ENCODE measurements around the gene USP43. TPM values are rescaled to one million over a fixed set of nuclear protein-coding genes. Genes with fewer than 3 reads are reported as not detected.

Gene USP43
- total RNA-seq, 1 donor from 2014 or later, result 0.90 TPM

- H3K27ac Mint-ChIP-seq (ENCODE audit: unreplicated experiment), result no peak overlapping the region
Measured at GRCh38 chr17:9693755-9694154, 48.4 kb downstream of the USP43 start.

GRCh38 chr17:9696279-9697044 lies 51.1 kb downstream of the USP43 start:
- no peak overlapping the region for H3K4me3 Mint-ChIP-seq (ENCODE audit: unreplicated experiment)
- no peak for DNase-seq (ENCODE audit: low spot score)
- H3K27ac Mint-ChIP-seq (ENCODE audit: unreplicated experiment), result no peak overlapping the region
- H3K27me3 Mint-ChIP-seq (ENCODE audit: unreplicated experiment), result peaks cover 3% of the 10 kb centered on the region
- H3K9me3 Mint-ChIP-seq (ENCODE audit: unreplicated experiment), result no peaks in the 10 kb centered on the region
- TF ChIP-seq, protein P1, sequence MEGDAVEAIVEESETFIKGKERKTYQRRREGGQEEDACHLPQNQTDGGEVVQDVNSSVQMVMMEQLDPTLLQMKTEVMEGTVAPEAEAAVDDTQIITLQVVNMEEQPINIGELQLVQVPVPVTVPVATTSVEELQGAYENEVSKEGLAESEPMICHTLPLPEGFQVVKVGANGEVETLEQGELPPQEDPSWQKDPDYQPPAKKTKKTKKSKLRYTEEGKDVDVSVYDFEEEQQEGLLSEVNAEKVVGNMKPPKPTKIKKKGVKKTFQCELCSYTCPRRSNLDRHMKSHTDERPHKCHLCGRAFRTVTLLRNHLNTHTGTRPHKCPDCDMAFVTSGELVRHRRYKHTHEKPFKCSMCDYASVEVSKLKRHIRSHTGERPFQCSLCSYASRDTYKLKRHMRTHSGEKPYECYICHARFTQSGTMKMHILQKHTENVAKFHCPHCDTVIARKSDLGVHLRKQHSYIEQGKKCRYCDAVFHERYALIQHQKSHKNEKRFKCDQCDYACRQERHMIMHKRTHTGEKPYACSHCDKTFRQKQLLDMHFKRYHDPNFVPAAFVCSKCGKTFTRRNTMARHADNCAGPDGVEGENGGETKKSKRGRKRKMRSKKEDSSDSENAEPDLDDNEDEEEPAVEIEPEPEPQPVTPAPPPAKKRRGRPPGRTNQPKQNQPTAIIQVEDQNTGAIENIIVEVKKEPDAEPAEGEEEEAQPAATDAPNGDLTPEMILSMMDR (IDR thresholded peaks at IDR 0.05; ENCODE audit: unreplicated experiment), result no peak
- H3K36me3 Mint-ChIP-seq (ENCODE audit: low read depth, unreplicated experiment), result no peaks in the 10 kb centered on the region
- H3K4me1 Mint-ChIP-seq (ENCODE audit: unreplicated experiment), result no peaks in the 10 kb centered on the region

More at GRCh38 chr17:9693755-9694154, 48.4 kb downstream of the USP43 start:
- TF ChIP-seq, protein P1 (IDR thresholded peaks at IDR 0.05; ENCODE audit: unreplicated experiment), result no peak
- Mint-ChIP-seq H3K9me3 (ENCODE audit: unreplicated experiment) (no peaks in the 10 kb centered on the region), H3K4me3 (ENCODE audit: unreplicated experiment) (no peak overlapping the region), H3K27me3 (ENCODE audit: unreplicated experiment) (peaks cover 3% of the 10 kb centered on the region), H3K36me3 (ENCODE audit: low read depth, unreplicated experiment) (no peaks in the 10 kb centered on the region), H3K4me1 (ENCODE audit: unreplicated experiment) (no peaks in the 10 kb centered on the region)
- DNase-seq (ENCODE audit: low spot score), result no peak

DNA sequence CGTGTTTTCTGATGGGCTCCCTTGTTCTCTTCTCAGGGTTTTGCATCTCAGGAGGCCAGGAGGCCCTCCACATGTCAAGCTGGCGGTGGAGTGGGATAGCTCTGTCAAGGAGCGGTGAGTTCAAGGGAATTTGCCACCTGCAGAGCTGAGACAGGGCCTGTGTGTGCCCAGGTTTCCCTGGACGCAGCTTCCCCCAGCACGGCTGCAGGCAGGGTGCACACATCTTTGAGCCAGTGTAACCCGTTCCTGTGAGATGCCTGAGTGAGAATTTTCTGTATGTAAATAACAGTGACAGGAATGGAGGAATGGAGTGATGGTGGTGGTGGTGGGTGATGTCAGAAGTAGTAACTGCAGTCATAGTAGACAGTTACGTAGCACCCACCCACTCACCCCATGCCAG lies 54.8 kb downstream of the USP43 start:
- Mint-ChIP-seq H3K9me3 (ENCODE audit: unreplicated experiment) (no peaks in the 10 kb centered on the region), H3K36me3 (ENCODE audit: low read depth, unreplicated experiment) (no peaks in the 10 kb centered on the region), H3K27ac (ENCODE audit: unreplicated experiment) (no peak overlapping the region), H3K4me1 (ENCODE audit: unreplicated experiment) (no peaks in the 10 kb centered on the region), H3K4me3 (ENCODE audit: unreplicated experiment) (no peak overlapping the region), H3K27me3 (ENCODE audit: unreplicated experiment) (peaks cover 4% of the 10 kb centered on the region)
- TF ChIP-seq, protein P1 (IDR thresholded peaks at IDR 0.05; ENCODE audit: unreplicated experiment), result no peak
- no peak for DNase-seq (ENCODE audit: low spot score)

DNA sequence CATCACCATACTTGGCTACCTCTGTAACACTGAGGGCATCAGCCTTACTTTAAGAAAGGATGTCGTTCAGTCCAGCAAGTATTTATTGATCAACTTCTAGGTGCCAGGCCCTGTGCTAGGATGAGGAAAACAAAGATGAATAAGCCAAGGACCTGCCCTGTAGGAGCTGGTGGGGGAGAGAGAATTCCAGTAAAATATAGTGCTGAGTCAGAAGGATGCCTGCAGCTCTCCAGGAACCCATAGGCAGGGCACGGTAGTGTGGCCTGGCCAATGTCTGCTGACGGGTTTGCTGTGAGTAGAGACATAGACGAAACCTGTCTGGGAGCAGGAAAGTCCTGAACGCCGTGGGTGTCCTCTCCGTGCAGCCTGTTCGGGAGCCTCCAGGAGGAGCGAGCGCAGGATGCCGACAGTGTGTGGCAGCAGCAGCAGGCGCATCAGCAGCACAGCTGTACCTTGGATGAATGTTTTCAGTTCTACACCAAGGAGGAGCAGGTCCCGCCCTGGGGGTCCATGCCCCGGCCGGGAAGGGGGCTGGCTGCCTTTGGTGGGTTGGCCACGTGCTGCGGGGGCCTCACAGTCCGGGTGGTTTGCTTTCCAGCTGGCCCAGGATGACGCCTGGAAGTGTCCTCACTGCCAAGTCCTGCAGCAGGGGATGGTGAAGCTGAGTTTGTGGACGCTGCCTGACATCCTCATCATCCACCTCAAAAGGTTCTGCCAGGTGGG lies 55.6 kb downstream of the USP43 start:
- Mint-ChIP-seq H3K36me3 (ENCODE audit: low read depth, unreplicated experiment) (no peaks in the 10 kb centered on the region), H3K9me3 (ENCODE audit: unreplicated experiment) (no peaks in the 10 kb centered on the region), H3K4me1 (ENCODE audit: unreplicated experiment) (no peaks in the 10 kb centered on the region), H3K4me3 (ENCODE audit: unreplicated experiment) (no peak overlapping the region), H3K27me3 (ENCODE audit: unreplicated experiment) (peaks cover 1% of the 10 kb centered on the region), H3K27ac (ENCODE audit: unreplicated experiment) (no peak overlapping the region)
- TF ChIP-seq, protein P1 (IDR thresholded peaks at IDR 0.05; ENCODE audit: unreplicated experiment), result no peak
- no peak for DNase-seq (ENCODE audit: low spot score)

DNA sequence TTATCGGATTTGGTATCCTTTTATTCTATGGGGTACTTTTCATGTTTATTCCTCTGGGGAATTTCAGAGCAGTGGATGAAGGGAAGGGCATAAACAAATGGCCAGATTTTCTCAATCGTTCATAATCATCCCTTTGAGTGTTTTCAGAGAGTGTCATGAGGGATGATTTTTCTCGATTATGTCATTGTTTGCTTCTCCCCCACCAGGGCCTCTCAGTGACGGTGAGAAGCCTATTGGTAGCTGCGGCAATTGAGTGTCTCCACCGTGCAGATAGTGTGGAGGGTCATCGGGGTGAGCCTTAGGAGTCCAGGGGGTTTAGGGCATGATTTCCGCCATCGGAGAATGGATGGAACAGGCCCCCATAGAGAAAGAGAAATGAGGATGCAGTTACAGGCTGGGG lies 57.2 kb downstream of the USP43 start:
- no peak overlapping the region for H3K27ac Mint-ChIP-seq (ENCODE audit: unreplicated experiment)
- no peaks in the 10 kb centered on the region for H3K4me1 Mint-ChIP-seq (ENCODE audit: unreplicated experiment)
- no peaks in the 10 kb centered on the region for H3K36me3 Mint-ChIP-seq (ENCODE audit: low read depth, unreplicated experiment)
- peaks cover 1% of the 10 kb centered on the region for H3K27me3 Mint-ChIP-seq (ENCODE audit: unreplicated experiment)
- TF ChIP-seq, protein P1 (IDR thresholded peaks at IDR 0.05; ENCODE audit: unreplicated experiment), result no peak
- H3K4me3 Mint-ChIP-seq (ENCODE audit: unreplicated experiment), result no peak overlapping the region
- no peaks in the 10 kb centered on the region for H3K9me3 Mint-ChIP-seq (ENCODE audit: unreplicated experiment)
- DNase-seq (ENCODE audit: low spot score), result no peak
